ENCODE results near the gene FGFBP2. TPM values are rescaled to one million over a fixed set of nuclear protein-coding genes. Genes with fewer than 3 reads are reported as not detected.

The FGFBP2 gene
- polyA plus RNA-seq, 3 donors = 0.61 to 1.1 TPM; not detected in 1

GRCh38 chr4:15982842-15983524 is 20.0 kb upstream of the FGFBP2 start:
- H3K36me3 Mint-ChIP-seq = no peaks in the 10 kb centered on the region
- WGBS (ENCODE audit: insufficient coverage) = 100% methylated on average over 5 of the region's 8 CpGs
- intact Hi-C loops (cut with micrococcal nuclease) = no loop called here
- no peak overlapping the region for H3K27ac Mint-ChIP-seq
- peaks cover 0 to 6% of the 10 kb centered on the region in 2 donors for H3K4me1 ChIP-seq (ENCODE audit: control insufficient read depth in 1 of 2, insufficient read depth in 2 of 2, low read length in 2 of 2)
- no peak for TF ChIP-seq CTCF (IDR thresholded peaks at IDR 0.05)
- H3K4me3 Mint-ChIP-seq = no peak overlapping the region
- no peak overlapping the region for H2AFZ ChIP-seq (ENCODE audit: insufficient read depth, low read depth, low read length, poor library complexity, severe bottlenecking)
- H3K27ac ChIP-seq (ENCODE audit: low read depth in 1 of 2, low read length in 2 of 2) = no peak overlapping the region
- H3K27me3 ChIP-seq (ENCODE audit: control insufficient read depth in 2 of 2, insufficient read depth in 2 of 2, low read length in 2 of 2) = no peaks in the 10 kb centered on the region
- peaks cover 6% of the 10 kb centered on the region for H3K4me1 Mint-ChIP-seq
- no peak overlapping the region for H3K9ac ChIP-seq (ENCODE audit: insufficient read depth, low read length, poor library complexity, severe bottlenecking)
- H3K9me3 ChIP-seq (replicated peaks in 1 of 2; ENCODE audit: control insufficient read depth in 1 of 2, insufficient read depth in 1 of 2, low read length in 2 of 2) = no peaks in the 10 kb centered on the region
- H3K36me3 ChIP-seq (replicated peaks in 1 of 2; ENCODE audit: control insufficient read depth in 1 of 2, insufficient read depth in 2 of 2, low read length in 2 of 2) = no peaks in the 10 kb centered on the region
- H3K9me3 Mint-ChIP-seq = no peaks in the 10 kb centered on the region
- no peak for DNase-seq
- H3K79me2 ChIP-seq (ENCODE audit: insufficient read depth, low read length) = no peaks in the 10 kb centered on the region
- H3K27me3 Mint-ChIP-seq (ENCODE audit: low read depth in 3 of 3) = peaks cover 0 to 4% (median 0%) of the 10 kb centered on the region in 3 donors
- no peak overlapping the region for H3K4me2 ChIP-seq (replicated peaks; ENCODE audit: extremely low read depth, low read length, poor library complexity, severe bottlenecking)
- H3K4me3 ChIP-seq (replicated peaks in 1 of 3; ENCODE audit: low read depth in 2 of 3, low read length in 3 of 3) = no peak overlapping the region
- no peaks in the 10 kb centered on the region for H4K20me1 ChIP-seq (ENCODE audit: insufficient read depth, low read length)

- no peak for TF ChIP-seq CTCF (IDR thresholded peaks at IDR 0.05)
- 97% methylated on average over 7 of the region's 7 CpGs for WGBS (ENCODE audit: insufficient coverage)
- no peak overlapping the region for H3K27ac ChIP-seq (ENCODE audit: low read depth in 1 of 2, low read length in 2 of 2)
- intact Hi-C loops (cut with micrococcal nuclease) = no loop called here
- no peak overlapping the region for H3K4me2 ChIP-seq (replicated peaks; ENCODE audit: extremely low read depth, low read length, poor library complexity, severe bottlenecking)
- H3K9me3 Mint-ChIP-seq = no peaks in the 10 kb centered on the region
- H3K9ac ChIP-seq (ENCODE audit: insufficient read depth, low read length, poor library complexity, severe bottlenecking) = no peak overlapping the region
- no peaks in the 10 kb centered on the region for H3K9me3 ChIP-seq (replicated peaks in 1 of 2; ENCODE audit: control insufficient read depth in 1 of 2, insufficient read depth in 1 of 2, low read length in 2 of 2)
- no peak overlapping the region for H3K27ac Mint-ChIP-seq
- no peak overlapping the region for H3K4me3 Mint-ChIP-seq
- H3K36me3 ChIP-seq (replicated peaks in 1 of 2; ENCODE audit: control insufficient read depth in 1 of 2, insufficient read depth in 2 of 2, low read length in 2 of 2) = no peaks in the 10 kb centered on the region
- H3K27me3 ChIP-seq (ENCODE audit: control insufficient read depth in 2 of 2, insufficient read depth in 2 of 2, low read length in 2 of 2) = no peaks in the 10 kb centered on the region
- H2AFZ ChIP-seq (ENCODE audit: insufficient read depth, low read depth, low read length, poor library complexity, severe bottlenecking) = no peak overlapping the region
- H3K4me1 Mint-ChIP-seq = peaks cover 6% of the 10 kb centered on the region
- no peaks in the 10 kb centered on the region for H3K79me2 ChIP-seq (ENCODE audit: insufficient read depth, low read length)
- H3K4me1 ChIP-seq (ENCODE audit: control insufficient read depth in 1 of 2, insufficient read depth in 2 of 2, low read length in 2 of 2) = peaks cover 0 to 6% of the 10 kb centered on the region in 2 donors
- no peaks in the 10 kb centered on the region for H4K20me1 ChIP-seq (ENCODE audit: insufficient read depth, low read length)
- H3K36me3 Mint-ChIP-seq = no peaks in the 10 kb centered on the region
- H3K4me3 ChIP-seq (replicated peaks in 1 of 3; ENCODE audit: low read depth in 2 of 3, low read length in 3 of 3) = no peak overlapping the region
- peaks cover 0 to 5% (median 1%) of the 10 kb centered on the region in 3 donors for H3K27me3 Mint-ChIP-seq (ENCODE audit: low read depth in 3 of 3)
- DNase-seq = no peak
These were observed 13.8 kb upstream of the FGFBP2 start for GRCh38 chr4:15976456-15977447.

Data from CD14-positive monocyte (primary cell).